ENCODE results near the gene PACC1.

PACC1 gene

DNA sequence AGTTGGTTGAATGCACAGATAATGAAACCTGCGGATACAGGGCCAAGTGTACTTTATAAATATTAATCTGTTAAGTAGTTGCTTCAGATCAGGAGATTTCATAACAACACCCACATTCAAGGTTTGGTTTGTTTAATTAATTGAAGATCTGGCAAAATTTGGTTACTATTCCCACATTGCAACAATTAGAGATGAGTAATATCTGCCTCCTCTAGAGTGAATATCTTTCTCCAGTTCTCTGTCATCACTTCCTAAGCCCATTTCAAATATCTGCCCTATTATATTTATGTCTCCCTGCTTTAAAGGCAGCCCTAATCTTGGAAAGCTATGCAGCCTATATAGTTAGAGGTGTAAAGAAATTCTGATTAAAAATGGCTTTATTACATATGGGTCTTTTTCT, 68.1 kb downstream of the PACC1 start (continued):
- no peak for TF ChIP-seq ZNF654 (tag by site-specific recombination; IDR thresholded peaks at IDR 0.05; ENCODE audit: low read depth)
- TF ChIP-seq YY1 (tag by site-specific recombination; IDR thresholded peaks at IDR 0.05): no peak
- no peak for TF ChIP-seq ZNF302 (tag by site-specific recombination; IDR thresholded peaks at IDR 0.05; ENCODE audit: low read depth)
- TF ChIP-seq, protein P1, sequence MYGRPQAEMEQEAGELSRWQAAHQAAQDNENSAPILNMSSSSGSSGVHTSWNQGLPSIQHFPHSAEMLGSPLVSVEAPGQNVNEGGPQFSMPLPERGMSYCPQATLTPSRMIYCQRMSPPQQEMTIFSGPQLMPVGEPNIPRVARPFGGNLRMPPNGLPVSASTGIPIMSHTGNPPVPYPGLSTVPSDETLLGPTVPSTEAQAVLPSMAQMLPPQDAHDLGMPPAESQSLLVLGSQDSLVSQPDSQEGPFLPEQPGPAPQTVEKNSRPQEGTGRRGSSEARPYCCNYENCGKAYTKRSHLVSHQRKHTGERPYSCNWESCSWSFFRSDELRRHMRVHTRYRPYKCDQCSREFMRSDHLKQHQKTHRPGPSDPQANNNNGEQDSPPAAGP (tag by site-specific recombination; IDR thresholded peaks at IDR 0.05): no peak

DNA sequence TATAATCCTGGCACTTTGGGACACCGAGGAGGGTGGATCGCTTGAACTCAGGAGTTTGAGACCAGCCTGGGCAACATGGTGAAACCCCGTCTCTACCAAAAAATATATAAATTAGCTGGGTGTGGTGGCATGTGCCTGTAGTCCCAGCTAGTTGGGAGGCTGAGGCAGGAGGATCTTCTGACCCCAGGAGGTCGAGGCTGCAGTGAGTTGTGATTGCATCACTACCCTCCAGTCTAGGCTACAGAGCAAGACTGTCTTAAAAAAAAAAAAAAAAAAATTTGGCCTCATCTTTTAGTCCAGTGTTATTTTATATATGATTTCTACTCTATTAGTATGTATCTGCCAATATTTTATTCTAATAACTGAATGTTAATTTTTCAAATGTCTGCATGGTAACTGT, 69.8 kb downstream of the PACC1 start:
- Histone ChIP-seq H3K36me3 (ENCODE audit: control insufficient read depth in 2 of 2, insufficient read depth in 1 of 2, low read length in 2 of 2) (peaks cover 8 to 9% of the 10 kb centered on the region in 2 experiments; a peak in 2 of 3 replicates), H3K27ac (ENCODE audit: extremely low read depth, low read depth, low read length) (no peak overlapping the region), H3K9me3 (ENCODE audit: control insufficient read depth, insufficient read depth, low read depth, low read length) (no peaks in the 10 kb centered on the region), H3K4me3 (ENCODE audit: low read depth, low read length) (no peak overlapping the region), H3K4me1 (ENCODE audit: control insufficient read depth, insufficient read depth, low read length) (no peaks in the 10 kb centered on the region)
- CTCF ChIA-PET: interaction anchor here (0.5 to 1.7 kb wide), 6 partner anchors 23 to 274 kb away, joined by 3 to 9 read pairs (median 4); no protein-coding TSS in a partner anchor
- TF ChIP-seq MYNN (tag by site-specific recombination; IDR thresholded peaks at IDR 0.05; ENCODE audit: borderline replicate concordance) (no peak), ZNF302 (tag by site-specific recombination; IDR thresholded peaks at IDR 0.05; ENCODE audit: low read depth) (no peak), RBAK (tag by site-specific recombination; IDR thresholded peaks at IDR 0.05) (no peak), ZNF174 (tag by site-specific recombination; IDR thresholded peaks at IDR 0.05) (no peak), ZNF248 (tag by site-specific recombination; IDR thresholded peaks at IDR 0.05) (no peak), ZNF366 (tag by site-specific recombination; conservative IDR thresholded peaks at IDR 0.05) (no peak), ZNF785 (tag by site-specific recombination; IDR thresholded peaks at IDR 0.05) (no peak), ZNF10 (tag by site-specific recombination; IDR thresholded peaks at IDR 0.05) (no peak), ZNF121 (tag by site-specific recombination; IDR thresholded peaks at IDR 0.05) (no peak), ZNF777 (tag by site-specific recombination; IDR thresholded peaks at IDR 0.05; ENCODE audit: borderline replicate concordance) (no peak), GLIS2 (tag by site-specific recombination; IDR thresholded peaks at IDR 0.05) (no peak), ZFP41 (tag by site-specific recombination; IDR thresholded peaks at IDR 0.05; ENCODE audit: borderline replicate concordance) (no peak), ZFP3 (tag by site-specific recombination; IDR thresholded peaks at IDR 0.05; ENCODE audit: low read depth) (no peak)
- TF ChIP-seq, protein P2, sequence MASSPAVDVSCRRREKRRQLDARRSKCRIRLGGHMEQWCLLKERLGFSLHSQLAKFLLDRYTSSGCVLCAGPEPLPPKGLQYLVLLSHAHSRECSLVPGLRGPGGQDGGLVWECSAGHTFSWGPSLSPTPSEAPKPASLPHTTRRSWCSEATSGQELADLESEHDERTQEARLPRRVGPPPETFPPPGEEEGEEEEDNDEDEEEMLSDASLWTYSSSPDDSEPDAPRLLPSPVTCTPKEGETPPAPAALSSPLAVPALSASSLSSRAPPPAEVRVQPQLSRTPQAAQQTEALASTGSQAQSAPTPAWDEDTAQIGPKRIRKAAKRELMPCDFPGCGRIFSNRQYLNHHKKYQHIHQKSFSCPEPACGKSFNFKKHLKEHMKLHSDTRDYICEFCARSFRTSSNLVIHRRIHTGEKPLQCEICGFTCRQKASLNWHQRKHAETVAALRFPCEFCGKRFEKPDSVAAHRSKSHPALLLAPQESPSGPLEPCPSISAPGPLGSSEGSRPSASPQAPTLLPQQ (tag by site-specific recombination; IDR thresholded peaks at IDR 0.05): no peak
- TF ChIP-seq, protein P3, sequence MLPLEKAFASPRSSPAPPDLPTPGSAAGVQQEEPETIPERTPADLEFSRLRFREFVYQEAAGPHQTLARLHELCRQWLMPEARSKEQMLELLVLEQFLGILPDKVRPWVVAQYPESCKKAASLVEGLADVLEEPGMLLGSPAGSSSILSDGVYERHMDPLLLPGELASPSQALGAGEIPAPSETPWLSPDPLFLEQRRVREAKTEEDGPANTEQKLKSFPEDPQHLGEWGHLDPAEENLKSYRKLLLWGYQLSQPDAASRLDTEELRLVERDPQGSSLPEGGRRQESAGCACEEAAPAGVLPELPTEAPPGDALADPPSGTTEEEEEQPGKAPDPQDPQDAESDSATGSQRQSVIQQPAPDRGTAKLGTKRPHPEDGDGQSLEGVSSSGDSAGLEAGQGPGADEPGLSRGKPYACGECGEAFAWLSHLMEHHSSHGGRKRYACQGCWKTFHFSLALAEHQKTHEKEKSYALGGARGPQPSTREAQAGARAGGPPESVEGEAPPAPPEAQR (tag by site-specific recombination; IDR thresholded peaks at IDR 0.05): no peak
- TF ChIP-seq, protein P4, sequence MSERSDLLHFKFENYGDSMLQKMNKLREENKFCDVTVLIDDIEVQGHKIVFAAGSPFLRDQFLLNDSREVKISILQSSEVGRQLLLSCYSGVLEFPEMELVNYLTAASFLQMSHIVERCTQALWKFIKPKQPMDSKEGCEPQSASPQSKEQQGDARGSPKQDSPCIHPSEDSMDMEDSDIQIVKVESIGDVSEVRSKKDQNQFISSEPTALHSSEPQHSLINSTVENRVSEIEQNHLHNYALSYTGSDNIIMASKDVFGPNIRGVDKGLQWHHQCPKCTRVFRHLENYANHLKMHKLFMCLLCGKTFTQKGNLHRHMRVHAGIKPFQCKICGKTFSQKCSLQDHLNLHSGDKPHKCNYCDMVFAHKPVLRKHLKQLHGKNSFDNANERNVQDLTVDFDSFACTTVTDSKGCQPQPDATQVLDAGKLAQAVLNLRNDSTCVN (tag by site-specific recombination; optimal IDR thresholded peaks at IDR 0.05): no peak
- TF ChIP-seq, protein P5, sequence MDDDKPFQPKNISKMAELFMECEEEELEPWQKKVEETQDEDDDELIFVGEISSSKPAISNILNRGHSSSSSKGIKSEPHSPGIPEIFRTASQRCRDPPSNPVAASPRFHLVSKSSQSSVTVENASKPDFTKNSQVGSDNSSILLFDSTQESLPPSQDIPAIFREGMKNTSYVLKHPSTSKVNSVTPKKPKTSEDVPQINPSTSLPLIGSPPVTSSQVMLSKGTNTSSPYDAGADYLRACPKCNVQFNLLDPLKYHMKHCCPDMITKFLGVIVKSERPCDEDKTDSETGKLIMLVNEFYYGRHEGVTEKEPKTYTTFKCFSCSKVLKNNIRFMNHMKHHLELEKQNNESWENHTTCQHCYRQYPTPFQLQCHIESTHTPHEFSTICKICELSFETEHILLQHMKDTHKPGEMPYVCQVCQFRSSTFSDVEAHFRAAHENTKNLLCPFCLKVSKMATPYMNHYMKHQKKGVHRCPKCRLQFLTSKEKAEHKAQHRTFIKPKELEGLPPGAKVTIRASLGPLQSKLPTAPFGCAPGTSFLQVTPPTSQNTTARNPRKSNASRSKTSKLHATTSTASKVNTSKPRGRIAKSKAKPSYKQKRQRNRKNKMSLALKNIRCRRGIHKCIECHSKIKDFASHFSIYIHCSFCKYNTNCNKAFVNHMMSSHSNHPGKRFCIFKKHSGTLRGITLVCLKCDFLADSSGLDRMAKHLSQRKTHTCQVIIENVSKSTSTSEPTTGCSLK (tag by site-specific recombination; IDR thresholded peaks at IDR 0.05): no peak
- TF ChIP-seq, protein P6, sequence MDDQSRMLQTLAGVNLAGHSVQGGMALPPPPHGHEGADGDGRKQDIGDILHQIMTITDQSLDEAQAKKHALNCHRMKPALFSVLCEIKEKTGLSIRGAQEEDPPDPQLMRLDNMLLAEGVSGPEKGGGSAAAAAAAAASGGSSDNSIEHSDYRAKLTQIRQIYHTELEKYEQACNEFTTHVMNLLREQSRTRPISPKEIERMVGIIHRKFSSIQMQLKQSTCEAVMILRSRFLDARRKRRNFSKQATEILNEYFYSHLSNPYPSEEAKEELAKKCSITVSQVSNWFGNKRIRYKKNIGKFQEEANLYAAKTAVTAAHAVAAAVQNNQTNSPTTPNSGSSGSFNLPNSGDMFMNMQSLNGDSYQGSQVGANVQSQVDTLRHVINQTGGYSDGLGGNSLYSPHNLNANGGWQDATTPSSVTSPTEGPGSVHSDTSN (CRISPR knock-in tag; IDR thresholded peaks at IDR 0.05): no peak
- POLR2A ChIA-PET: no interaction called here

Data from HEK293 (cell line).